HuH-7.5 (cell line): Measurements from ENCODE around the gene TGM5.
A peak's percentile ranks its signal among the peaks of the same experiment; 100 is the strongest.
"Not testable (repeated sequence)": the region's sequence is repeated elsewhere in the genome, so short reads cannot be mapped to it uniquely, and the experiment has no call there.

Experiments
- DNase-seq: peaks from one replicate; pipeline ENCODE4 v3.0.0; 2011; ENCODE audit warnings: low spot score

TGM5 gene

DNA sequence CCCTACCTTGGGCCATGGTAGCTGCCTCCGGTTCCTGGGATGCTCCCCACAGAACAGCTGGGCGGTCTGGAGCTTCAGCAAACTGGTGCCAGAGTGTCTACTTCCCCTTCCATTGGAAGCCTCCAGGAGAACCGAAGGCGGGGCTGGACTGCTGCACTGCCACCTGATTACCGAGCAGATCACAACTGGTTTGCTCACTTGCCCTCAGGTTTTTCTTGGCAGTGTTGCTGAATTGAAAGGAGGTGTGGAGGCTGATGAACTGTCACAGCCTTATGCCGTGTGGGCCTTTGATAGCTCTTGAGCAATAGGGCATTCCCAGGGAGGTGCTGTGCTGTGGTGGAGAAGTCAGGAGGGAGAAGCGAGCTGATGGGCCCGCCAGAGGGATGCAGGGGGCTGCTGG, at the start of gene TGM5:
Gene TGM5 (minus strand): TSS at position 95 of the 400 bp plus-strand sequence. CDS start 79 bp downstream, at position 16.
- no peak for DNase-seq

GRCh38 chr15:43314171-43314570, 47.4 kb upstream of the TGM5 start:
- DNase-seq = no peak

GRCh38 chr15:43312378-43312777, 45.6 kb upstream of the TGM5 start:
- DNase-seq = no peak

DNA sequence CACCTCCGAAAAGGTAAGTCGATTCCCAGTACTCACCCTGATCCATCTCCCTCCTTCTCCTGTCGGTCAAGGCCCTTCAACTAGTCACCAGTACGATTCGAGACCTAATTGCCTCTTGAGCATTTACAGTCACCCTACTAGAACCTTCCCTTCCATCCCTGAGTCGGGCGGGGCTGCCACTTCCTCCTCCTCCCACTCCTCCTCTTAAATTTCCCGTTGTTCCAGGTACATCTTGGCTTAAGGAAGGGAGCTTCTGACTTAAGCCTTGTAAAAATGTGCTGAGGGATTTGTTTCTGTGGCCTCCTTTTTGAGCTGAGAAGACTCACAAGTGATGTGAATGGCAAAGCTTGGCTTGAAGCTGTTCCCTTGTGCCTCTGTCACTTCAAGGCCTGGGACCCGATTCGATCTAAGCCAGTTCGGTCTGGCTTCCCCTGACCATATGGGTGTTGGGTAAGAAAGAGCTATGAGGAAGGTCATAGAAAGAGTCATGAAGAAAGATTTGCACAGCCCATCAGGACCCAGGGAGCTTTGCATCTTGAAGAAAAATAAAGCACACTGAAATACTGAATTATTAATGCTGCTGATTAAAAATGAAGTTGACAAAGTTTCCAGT, 35.6 kb upstream of the TGM5 start, which contains the start of gene TGM7:
Gene TGM7 (minus strand): TSS at position 51 of the 613 bp plus-strand sequence.
- DNase-seq = no peak

DNA sequence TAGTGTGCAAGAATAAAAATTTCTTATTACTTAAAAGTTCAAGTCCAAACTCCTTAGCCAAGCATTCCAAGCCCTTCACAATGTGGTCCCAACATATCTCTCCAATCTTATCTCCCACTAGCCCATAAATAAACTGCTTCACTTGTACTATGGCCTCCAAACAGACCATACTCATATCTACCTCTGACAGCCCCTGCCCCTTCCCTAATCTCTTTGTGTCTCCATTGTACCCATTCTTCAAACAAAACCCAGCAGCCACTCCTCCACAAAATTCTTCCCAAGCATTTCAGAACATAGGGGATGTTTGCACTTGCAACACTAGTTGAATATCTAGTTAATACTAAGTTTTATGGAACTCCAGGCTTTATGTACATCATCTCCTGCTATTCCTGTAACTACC, 33.2 kb upstream of the TGM5 start:
- no peak for DNase-seq

GRCh38 chr15:43299411-43299810, 32.7 kb upstream of the TGM5 start:
- no peak for DNase-seq

DNA sequence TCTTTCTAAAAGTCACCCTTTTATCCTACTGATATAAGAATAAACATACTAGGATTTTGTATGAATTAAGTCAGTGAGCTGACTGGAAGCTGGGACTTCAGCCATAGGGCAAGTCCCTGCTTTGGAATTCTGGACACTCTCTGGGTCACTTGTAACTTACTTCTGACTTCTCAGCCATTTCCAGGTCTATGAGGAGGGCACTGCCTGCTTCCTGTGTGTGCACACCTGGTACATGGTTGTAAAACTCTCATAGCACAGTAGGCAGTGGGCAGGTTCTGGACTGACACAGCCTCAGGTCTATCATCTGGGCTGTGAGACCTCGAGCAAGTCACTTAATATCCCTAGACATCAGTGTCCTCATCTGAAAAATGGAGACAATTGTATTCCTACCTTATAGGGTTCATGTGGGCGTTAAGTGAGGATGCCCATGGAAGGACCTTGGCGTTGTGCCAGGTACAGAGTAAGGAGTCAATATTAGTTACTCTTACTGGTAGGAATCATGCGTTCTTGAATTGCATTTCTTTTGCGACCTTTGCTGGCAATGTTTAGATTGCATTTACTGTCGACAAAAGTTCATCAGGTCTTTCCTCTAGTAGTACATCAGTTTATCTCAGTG, 27.5 kb upstream of the TGM5 start:
- DNase-seq = no peak

DNA sequence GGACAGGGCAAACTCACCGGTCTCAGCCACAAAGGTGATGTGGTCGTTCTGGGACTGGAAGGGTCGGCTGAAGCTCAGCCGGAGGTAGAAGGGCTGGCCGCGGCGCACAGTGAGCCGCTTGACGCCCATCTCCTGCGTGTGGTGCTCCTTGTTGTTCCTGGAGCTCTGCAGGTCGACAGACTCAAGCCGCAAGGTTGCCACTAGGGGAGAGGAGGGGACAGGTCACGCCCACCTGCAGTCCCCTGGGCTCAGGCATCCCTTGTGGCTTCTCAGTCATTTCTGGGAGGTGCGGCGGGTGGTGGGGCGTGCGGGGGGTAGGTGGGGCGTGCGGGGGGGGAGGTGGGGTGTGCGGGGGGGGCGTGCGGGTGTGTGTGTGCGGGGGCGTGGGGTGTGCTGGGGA, 26.7 kb upstream of the TGM5 start:
- DNase-seq = no peak

GRCh38 chr15:43292375-43293078, 25.8 kb upstream of the TGM5 start:
- no peak for DNase-seq

- not testable (repeated sequence) for DNase-seq
Measured at GRCh38 chr15:43289656-43290055, 22.9 kb upstream of the TGM5 start.

GRCh38 chr15:43287254-43287653, 20.5 kb upstream of the TGM5 start:
- no peak for DNase-seq

DNA sequence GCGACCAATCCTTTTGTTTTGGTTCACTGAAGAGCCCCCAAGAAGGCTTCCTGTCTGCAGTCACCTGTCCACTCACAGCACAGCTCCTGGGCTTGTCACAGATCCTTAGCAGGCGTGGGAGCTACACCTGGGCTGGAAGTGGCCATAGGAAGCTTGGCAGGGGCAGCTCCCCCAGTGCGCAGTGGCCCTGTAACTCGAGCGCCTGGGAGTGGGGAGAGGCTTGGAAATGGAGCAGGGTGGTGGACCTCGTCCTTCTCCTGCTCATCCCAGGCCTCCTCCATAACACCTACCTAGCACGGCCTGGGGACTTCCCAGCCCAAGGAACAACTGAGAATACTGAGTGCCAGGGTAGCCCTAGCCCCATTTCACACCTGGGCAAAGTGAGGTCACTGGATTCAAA, 19.3 kb upstream of the TGM5 start:
- DNase-seq = no peak

DNA sequence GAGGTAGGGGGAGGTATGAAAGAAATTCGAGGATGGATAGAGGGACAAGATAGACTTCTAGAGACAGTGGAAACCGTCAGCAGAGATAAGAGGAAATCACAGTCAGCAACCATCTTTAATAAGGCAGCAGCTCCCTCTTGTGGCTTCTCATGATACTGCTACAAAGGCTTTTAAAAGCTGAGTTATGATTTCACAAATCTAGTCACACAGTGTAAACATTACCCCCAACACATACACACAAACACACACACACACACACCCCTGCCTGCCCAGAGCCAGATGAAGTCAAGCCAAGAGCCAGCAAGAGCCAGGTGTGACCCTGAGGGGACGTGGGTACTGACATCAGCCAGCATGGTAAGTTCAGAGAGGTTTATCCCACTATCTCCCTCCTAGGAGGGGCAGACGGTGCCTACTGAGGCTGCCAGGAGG, 18.9 kb upstream of the TGM5 start:
- peak; percentile 27 for DNase-seq

DNA sequence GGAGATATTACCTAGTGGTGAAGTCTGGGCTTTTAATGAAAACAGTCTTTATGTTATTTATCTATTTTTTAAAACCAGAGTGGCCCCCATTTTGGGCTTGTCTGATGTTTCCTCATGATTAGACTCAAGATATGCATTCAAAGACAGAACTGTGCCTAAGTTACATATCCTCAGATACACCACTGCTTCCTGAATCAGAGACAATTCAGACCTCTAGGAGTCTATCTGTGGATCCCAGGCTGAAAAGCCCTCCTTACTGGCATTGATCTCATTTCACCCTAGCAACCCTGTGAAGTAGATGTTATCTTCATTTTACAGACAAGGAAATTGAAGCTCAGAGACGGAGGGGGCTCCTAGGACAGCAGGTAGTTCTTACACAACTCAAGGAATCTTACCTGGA, 16.8 kb upstream of the TGM5 start:
- no peak for DNase-seq

- DNase-seq = no peak
Measured at GRCh38 chr15:43281926-43282602, 15.3 kb upstream of the TGM5 start.

- no peak for DNase-seq
Measured at GRCh38 chr15:43280996-43281395, 14.3 kb upstream of the TGM5 start.

GRCh38 chr15:43279496-43279895, 12.8 kb upstream of the TGM5 start:
- DNase-seq = no peak

GRCh38 chr15:43278869-43279268, 12.1 kb upstream of the TGM5 start:
- DNase-seq = no peak

DNA sequence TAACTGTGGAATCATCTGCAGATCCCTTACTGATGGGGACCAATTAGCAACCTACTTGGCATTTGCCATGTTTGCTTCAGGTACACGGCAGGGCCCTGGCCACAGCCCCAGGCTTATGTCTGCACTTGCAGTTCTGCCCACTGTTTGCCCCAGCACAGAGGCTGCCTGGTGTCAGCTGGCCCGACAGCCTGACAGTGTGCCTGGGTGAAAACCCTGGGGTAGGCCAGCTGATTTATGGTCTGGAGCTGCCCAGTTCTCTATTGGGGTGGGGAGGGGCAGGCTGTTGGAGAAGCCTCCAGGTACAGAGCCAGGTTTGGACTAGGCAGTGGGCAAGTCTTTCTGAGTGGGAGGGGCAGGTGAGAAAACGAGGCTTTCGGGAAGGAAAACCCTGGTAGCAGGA, 11.2 kb upstream of the TGM5 start:
- no peak for DNase-seq

- no peak for DNase-seq
Measured at GRCh38 chr15:43277231-43277823, 10.6 kb upstream of the TGM5 start.

DNA sequence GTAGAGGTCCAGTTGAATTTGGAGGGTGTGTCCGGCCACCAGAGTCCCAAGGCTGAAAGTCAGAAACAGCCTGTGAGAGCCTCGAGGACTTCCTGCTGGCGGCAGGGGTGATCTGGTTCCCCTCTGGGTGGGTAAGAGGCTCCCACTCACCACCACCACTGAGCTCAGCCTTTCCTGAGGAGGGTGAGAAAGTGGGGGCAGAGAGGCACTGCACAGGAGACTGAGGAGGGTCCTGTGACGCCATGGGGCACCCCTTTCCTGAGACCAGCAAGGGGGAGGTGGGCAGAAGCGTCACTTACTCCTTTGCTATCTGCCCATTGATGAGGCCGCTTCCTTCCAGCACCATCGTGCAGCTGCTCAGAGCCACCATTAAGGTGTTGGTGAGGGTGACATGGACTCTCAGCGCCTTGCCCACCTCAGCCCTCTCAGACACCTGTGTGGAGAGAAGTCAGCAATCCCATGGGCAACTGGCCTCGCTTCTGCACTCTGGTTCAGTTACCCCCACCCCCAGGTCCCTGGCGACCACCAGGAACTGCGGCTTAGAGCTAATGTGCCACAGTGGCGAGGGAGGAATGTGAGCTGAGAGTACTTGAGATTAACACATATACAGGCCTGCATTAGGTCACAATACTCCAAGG, 10.0 kb upstream of the TGM5 start:
- DNase-seq = no peak
